ENCODE measurements around the gene BANP. TPM values are rescaled to one million over a fixed set of nuclear protein-coding genes. Genes with fewer than 3 reads are reported as not detected.

BANP gene
- total RNA-seq, 2 donors from 2014 or later, result 14.7 to 20.9 TPM

DNA sequence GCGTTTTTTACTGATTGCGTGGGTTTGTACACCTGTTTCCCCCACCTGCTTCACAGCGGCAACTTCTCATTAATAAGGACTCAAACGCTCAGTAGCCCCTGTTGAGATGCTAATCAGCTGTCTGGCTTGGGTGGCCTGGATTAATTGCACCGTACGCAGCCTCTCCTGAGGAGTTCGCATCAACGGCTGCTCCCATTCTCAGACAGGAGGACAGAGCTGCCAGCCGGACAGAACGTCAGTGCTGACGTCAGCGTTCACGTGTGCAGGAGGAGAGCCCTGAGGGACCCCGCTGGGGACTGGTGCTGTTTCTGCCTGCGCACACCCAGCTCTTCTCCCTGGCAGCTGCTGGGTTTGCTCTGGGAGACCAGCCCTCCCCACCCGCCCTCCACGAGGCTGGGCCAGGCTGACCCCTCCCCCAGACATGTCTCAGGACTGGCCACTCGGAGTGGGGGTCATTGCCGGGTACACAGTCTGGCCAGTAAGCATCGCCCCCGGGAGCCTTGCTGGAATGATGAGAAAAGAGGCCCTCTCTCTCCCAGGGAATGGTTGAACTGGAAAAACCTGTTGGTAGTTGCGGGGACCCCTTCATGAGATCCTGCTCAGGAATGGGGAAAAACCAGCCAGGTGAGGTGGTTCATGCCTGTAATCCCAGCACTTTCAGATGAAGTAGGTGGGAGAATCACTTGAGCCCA is 5.7 kb upstream of the BANP start:
- intact Hi-C loops (cut with DNase I), result no loop called here
- peak; percentile 93 for DNase-seq (ENCODE audit: low spot score)

DNA sequence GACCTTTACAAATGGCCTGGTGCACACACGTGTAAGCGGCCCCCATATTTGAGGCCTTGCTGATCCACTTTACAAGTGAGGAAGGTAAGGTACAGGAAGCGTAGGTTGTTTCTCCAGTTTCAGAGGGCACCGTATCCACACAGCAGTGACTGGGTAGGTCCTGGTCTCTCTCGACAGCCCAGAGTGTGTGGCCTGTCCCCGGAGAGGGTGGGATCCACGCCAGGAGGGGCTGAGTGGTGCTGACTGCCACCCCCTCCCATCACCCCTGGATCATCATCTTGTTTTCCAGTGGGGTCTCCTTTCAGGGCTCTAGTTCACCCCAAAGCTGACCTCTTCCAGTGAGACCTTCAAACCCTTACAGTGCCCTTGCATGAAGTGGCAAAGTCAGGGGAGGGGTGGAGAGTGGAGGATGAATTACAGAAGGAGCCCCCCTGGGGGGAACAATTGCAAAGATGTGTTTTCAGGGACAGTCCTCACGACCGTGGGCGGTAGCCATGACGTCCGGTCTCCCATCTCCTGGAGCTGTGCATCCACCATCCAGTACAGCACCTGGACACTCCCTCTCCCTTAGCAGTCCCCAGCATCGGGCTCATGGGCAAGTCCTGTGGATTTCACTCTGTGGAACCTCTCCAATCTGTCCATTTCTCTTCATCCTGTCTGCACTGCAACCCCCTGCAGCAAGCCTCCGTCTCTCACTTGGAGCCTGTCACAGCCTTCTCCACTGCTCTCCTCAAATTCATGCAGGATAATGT is 4.5 kb upstream of the BANP start:
- peak; percentile 35 for DNase-seq (ENCODE audit: low spot score)
- intact Hi-C loops (cut with DNase I), result no loop called here

DNA sequence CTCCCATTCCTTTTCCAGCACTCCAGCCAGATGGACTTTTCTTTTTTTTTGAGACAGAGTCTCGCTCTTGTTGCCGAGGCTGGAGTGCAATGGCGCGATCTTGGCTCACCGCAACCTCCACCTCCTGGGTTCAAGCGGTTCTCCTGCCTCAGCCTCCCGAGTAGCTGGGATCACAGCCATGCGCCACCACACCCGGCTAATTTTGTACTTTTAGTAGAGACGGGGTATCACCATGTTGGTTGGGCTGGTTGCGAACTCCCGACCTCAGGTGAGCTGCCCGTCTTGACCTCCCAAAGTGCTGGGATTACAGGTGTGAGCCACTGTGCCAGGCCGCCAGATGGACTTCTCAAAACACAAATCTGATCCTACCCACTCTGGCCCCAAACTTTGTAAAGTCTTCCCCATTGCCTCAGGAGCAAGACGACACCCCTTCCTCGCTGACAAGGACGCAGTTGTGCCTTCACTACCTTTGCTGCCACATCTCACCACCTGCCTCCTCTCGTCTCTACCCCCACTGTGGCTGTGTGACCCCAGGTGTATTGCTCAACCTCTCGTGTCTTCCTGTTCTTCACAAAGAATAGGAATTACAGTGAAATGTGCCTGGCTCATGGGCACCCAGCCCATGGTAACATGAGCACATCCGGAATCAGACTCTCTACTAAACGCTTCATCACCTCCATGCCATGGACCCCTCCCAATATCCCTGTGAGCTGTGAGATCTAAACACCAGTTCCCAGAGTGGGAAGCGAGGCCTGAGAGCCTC is 3.7 kb upstream of the BANP start:
- intact Hi-C loops (cut with DNase I), result no loop called here
- peak; percentile 71 for DNase-seq (ENCODE audit: low spot score)

DNA sequence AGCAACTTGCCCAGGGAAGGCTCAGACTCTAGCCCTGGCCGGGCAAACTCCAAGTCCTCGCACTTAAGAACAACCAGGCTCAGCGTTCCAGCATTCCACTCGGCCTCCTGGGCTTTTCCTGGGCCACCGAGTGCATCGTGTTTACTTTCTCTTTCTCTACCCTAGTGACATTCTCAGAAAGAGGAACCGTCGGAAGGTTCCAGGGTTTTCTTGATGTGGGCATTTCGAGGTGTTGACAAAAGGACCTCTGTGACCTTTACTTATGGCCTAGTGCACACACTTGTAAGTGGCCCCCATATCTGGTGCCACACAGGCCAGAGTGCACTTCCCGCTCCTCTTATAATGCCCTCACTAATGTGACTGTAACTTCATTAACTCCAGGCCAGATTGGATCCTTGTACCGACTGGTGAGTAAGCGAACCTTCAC is 3.1 kb upstream of the BANP start:
- intact Hi-C loops (cut with DNase I), result no loop called here
- DNase-seq (ENCODE audit: low spot score), result peak; percentile 47

DNA sequence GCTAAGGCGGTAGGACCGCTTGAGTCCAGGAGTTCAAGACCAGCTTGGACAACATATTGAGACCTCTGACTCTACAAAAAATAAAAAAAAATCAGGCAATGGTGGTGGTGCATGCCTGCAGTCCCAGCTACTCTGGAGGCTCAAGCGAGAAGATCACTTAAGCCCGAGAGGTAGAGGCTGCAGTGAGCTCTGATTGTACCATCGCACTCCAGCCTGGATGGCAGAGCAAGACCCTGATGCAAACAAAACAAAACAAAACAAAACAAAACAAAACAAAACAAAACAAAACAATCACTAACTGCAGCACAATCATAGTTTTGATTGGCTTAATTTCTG is 2.5 kb upstream of the BANP start:
- intact Hi-C loops (cut with DNase I), result no loop called here

DNA sequence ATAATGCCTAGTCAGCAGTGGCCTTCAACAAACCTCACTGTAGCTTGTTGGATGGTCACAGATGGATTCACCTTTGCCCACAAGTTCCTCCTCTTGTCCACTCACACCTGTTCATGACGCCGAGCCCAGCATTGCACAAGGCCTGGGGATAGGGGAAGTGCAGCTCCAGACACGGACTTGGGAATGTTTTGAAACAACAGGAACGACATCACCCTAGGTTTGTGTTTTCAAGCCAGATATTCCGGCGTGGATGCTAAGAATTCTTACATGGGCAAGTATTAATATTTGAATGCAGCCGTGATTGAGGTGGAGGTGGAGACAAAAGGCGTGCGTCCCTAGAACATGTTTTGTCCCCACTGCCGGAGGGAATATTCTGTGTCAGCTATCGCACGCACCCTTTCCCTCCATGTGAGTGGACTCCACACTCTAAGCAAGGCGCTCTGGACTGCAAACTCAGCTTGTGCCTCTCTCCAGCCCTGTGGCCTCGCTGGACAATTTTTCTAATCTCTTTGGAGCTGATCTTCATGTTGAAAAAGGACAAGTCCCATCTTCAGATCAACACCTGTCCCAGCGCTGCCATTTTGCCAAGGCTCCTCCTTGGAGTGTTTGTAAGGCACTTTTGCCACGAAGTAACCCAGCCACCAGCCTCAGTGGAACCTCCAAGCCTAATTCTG is 2.0 kb upstream of the BANP start:
- DNase-seq (ENCODE audit: low spot score), result peak; percentile 74
- intact Hi-C loops (cut with DNase I), result no loop called here

More for the DNA sequence above, 2.5 kb upstream of the BANP start:
- DNase-seq (ENCODE audit: low spot score), result no peak

DNA sequence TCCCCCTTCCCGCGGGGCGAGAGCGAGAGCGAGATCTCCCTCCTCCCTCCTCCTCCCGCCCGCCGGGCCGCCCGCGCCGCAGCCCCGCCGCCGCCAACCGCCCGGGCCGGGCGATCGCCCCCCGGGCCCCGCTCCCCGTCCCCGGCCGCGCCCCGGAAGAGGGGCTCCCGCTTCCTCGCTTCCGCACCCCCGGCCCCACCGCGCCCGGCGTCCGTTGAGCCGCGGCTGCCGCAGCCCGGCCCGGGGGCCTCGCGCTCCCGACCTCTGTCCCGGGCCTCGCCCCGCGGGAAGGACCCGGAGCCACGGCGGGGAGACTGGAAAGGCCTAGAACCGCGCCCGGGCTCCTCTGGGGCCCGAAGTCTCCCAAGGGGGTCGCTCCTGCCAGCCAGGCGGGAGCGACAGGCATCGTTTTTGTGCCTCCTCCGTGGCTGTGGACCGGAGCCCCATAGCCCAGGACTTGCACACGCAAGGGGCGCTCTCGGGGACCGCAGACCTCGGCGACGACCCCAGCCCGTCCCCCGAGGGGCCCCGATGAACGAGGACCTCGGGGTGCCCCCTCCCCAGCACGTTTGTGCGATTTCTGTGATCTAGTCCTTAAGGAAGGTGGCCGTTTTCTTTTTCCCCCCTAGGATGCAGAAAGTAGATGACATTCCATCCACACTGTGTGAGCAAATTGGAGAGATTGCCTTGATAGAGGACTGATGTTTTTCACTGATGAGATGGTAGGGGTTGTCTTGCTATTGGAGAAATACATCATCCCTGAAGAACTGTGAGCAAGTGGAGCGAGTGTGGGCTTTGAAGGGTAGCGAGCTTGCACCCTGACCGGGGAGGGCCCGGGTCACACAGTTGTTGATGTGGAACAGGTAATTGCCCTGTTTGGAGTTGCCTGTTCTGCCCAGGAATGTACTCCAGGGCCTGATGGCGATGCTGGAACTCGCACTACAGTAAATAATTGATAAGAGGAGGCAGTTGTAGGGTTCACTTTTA is 611 bp downstream of the BANP start:
- intact Hi-C loops (cut with DNase I), result no loop called here
- DNase-seq (ENCODE audit: low spot score), result peak; percentile 86

DNA sequence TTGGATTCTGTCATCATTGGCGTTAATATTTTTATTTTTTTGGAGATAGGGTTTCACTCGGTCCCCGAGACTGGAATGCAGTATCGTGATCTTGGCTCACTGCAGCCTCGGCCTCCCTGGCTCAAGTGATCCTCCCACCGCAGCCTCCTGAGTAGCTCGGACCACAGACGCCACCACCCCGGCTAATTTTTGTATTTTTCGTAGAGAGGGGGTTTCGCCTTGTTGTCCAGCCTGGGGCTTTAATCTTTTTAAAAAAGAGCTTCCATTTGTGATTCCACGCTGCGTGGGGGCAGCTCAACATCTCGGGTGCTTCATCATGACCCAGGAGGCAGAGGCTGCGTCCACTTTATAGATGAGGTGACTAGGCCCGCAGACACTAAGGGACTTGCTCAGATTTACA is 1.5 kb downstream of the BANP start:
- intact Hi-C loops (cut with DNase I), result no loop called here
- DNase-seq (ENCODE audit: low spot score), result peak; percentile 71

DNA sequence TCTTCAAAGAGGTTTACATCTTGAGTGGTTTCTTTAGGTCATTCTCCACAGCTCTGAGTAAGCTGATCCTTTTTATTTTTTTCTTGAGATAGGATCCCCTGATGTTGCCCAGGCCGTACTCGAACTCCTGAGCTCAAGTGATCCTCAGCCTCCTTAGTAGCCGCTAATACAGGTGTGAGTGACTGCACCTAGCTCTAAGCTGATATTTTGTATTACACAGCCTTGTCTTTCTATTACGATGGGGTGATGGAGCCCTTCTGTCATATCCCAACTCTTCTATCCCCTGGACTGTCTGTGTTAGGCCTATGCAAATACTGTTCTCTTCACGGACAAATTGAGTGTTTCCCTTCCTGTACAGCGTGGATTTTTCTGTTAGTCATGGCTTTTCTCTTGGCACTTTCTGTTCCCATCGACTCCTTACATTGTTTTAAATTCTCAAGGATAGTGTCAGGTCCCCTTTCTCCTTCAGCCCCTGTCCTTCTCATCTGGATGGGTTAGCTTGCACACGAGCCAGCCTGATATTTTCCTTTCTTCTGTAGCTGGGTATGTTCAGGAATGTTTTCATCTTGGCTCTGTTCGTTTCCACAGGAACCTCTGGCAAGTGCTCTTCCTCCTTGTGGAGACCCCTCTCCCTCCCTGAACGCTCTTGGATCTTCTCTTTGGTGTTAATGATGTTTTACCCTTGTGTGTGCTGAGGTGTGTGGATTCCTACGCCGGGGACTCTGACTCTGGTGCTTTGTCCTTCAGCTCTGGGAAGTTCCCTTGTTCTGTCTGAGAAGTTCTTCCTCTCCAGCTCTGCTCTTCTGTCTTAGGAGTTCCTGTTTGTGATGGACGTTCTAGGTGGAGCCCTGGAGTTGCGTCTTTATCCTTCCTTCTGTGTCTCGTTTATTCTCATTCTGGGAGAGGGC is 2.3 kb downstream of the BANP start:
- intact Hi-C loops (cut with DNase I), result no loop called here
- no peak for DNase-seq (ENCODE audit: low spot score)

DNA sequence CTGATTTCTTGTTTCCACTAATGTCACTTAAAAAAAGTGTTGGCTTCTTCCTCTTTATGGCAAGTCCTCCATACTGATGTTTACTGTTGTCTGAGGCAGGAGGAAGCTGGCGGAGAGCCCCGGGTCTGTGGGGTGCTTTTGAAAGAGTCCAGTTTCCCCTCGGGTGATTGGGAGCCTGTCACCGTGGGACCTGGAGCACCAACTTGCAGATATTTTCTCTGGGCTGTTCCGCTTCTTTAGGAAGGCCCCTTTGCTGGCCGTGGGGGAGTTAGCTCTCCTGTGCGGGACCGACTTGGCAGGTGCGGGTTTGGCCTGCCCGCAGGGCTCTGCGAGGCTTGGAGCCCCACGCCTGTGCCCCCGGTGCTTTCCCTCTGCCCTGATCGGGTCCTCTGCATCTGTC is 3.1 kb downstream of the BANP start:
- DNase-seq (ENCODE audit: low spot score), result no peak
- intact Hi-C loops (cut with DNase I), result no loop called here

DNA sequence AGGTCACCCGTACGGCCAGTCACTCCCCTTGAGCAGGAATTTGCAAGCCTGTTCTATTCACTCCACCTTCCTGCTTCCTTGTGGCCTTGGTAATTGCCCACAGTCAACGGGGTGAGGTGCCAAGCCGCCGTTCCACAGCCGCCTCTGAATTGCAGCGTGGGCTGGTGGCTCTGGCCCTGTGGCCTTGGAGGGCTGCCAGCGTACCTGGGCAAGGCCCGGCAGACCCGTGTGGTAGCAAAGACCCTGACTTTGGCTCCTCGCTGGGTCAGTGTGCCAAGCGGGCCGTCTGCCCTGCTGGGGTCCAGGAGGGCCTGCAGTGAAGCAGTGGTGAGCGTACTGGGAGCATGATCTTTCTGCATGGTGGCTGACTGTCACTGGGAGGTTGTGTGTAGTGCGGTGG is 3.6 kb downstream of the BANP start:
- DNase-seq (ENCODE audit: low spot score), result no peak
- intact Hi-C loops (cut with DNase I), result no loop called here

DNA sequence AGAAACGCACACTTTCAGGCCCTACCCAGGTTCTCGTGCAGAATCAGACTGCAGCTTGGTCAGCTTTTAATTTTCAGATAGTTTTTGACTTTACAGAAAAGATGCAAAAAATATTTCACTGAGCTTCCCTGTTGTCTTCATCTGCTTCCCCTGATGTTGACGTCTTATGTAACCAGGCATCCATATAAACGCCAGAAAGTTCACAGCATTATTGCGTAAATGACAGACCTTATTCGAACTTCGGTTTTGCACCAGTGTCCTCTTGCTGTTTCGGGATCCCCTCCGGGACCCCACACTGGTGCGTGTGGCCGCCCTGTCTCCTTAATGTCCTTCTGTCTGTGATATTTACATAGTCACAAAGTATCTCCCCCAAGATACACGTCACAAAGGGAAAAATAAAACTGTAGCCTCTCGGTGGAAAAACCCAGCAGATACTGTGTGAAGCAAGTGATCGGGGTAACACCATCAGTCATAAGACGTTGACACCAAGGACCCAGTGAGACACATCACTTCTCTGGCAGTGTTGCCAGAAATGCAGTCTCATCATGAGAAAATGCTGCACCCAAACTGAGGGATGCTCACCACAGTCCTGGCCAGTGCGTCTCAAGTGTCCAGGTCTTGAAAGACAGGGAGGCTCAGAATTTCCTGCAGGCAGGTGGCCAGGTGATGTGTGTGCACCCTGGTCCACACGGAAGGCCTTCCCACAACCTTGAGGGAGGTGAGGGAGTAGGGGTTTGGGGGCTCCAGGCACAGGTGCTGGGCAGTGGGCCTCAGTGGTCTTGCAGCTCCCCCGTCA is 4.3 kb downstream of the BANP start:
- intact Hi-C loops (cut with DNase I), result no loop called here
- no peak for DNase-seq (ENCODE audit: low spot score)

DNA sequence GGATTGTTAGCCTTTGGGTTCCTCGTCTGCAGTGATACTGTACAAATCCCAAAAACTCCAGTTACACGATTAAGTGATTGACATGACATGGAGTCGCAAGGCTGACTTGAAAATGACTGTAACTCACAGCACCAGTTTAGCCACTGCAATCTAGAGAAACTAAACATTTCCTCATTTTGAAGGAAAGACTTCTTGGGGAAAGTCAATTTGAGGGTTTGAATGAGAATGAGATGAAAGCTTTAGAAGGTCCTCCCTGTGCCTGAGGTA is 4.8 kb downstream of the BANP start:
- no peak for DNase-seq (ENCODE audit: low spot score)
- intact Hi-C loops (cut with DNase I), result no loop called here

DNA sequence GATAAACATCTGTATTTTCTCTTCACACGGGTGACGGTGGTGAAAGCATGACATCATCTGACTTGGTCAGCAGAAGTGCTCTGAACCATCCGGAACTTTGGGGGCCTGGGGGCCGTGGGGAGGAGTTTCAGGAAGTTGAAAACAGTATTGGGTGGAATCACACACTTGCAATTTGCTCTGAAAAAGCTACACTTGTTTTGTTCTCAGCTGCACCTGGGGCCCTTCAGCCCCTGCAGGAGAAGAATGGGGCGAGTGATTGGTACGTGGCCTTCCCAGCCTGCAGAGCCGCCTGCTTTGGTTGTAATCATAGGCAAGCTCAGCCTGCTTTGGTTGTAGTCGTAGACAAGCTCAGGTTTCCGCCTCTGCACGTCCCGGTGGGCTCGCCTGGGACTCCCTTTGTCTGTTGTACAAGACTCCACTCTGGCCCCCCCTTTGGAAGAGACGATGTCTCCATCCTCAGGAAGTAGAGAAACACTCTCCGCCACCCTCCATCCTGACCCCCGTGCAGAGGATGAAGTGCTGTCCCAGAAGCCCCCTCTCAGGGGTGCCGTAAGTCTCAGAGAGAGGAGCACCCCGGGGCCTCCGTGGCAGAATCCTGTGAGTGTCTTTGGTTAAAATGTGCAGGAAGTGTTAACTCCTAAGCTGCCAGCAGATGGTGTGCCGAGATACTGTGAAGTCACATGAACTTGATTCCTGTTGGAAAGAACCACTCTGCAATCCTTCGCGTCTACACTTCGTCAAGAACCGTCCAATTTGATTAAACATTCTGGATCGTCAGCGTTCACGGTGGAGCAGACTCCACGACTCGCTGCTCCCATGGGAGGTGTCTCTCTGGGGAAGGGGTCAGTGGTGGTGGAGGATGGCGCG is 5.4 kb downstream of the BANP start:
- DNase-seq (ENCODE audit: low spot score), result no peak
- intact Hi-C loops (cut with DNase I), result no loop called here

DNA sequence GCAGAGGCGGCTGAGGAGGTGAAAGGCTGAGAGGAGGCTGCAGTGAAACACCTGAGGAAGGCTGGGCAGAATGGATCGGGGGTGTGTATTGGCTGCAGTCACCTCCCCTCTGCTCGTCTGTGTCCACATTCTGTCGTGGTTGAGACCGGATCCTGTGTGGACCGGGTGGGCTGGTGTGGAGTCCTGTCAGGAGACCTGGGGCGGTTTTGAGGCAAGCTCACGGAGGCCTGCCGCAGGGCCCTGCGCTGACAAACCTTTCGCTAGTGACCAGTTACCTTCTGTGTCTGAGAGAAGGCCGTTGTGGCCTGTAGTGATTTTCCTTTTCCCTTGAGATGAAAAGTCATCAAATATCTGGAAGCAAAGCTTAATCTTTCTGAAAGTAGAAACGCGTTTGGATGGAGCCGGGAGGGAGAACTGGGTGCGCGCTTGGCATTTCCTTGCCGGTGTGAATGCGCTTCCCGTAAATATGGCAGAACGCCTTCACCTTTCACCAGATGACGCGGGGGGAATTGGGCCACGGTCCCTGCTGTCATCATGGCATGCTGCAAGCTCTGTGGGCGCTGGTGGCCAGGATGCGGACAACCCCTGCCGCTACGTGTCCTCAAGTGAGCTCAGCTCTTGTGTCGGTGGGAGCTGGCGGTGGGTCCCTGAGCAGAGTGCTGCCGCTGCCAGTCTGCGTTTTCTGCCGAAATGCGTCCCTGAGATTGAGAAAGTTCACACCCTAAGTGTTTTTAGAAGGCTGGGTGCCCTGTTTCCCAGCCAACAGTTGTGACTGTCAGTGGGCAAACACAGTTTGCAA is 6.3 kb downstream of the BANP start:
- intact Hi-C loops (cut with DNase I), result no loop called here

DNA sequence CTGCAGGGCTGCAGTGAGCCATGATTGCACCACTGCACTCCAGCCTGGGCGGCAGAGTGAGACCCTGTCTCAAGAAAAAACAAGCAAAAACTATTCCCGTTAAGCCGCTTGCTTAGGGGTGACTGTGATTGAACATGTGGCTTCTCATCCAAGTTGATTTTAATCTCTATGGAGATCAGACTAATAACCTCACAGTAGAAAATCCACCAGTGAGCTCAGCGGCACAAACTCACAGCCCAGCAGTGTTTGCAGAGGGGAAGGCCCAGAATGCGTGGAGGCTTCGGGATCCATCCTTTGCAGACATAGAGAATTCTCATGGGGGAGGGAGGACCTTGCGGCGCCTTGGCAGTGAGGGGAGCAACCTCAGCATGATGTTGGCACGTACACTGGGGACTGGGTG is 7.4 kb downstream of the BANP start:
- no peak for DNase-seq (ENCODE audit: low spot score)
- intact Hi-C loops (cut with DNase I), result no loop called here

More for the DNA sequence above, 6.3 kb downstream of the BANP start:
- DNase-seq (ENCODE audit: low spot score), result no peak
